Measurements from ENCODE around the gene VWA5B2.

- no peak for TF ChIP-seq CTCF (IDR thresholded peaks at IDR 0.05)
- TF ChIP-seq POLR2A (IDR thresholded peaks at IDR 0.05) = peak; percentile 57 to 60
These were observed 43.0 kb upstream of the VWA5B2 start, which contains the start of gene ABCF3 for GRCh38 chr3:184186184-184186901.
